BE2C (cell line): ENCODE measurements around the gene SYNE3. TPM values are rescaled to one million over a fixed set of nuclear protein-coding genes. Genes with fewer than 3 reads are reported as not detected.
A peak's percentile ranks its signal among the peaks of the same experiment; 100 is the strongest.

Source experiments
- DNase-seq: peaks from one replicate; pipeline ENCODE4 v3.0.0-alpha.2; 2020
- H3K27me3 ChIP-seq: fragments of 250-450 bp; sonication (Bioruptor Pico); 2 replicates; pipeline ENCODE4 v1.5.1; 2020; ENCODE audit warnings: mild to moderate bottlenecking
- H3K36me3 ChIP-seq: fragments of 250-450 bp; sonication (Bioruptor Pico); 2 replicates; pipeline ENCODE4 v1.5.1; 2020; ENCODE audit warnings: mild to moderate bottlenecking
- H3K4me1 ChIP-seq: fragments of 250-450 bp; sonication (Bioruptor Pico); 2 replicates; pipeline ENCODE4 v1.5.1; 2020
- H3K4me3 ChIP-seq: 2 replicates; pipeline ENCODE4 v1.5.1; 2011; ENCODE audit warnings: low read depth, low read length
- H3K9me3 ChIP-seq: fragments of 250-450 bp; sonication (Bioruptor Pico); 2 replicates; pipeline ENCODE4 v1.5.1; 2020
- CTCF ChIP-seq: IDR thresholded peaks from 2 replicates; pipeline ENCODE4 v1.5.1; 2012; ENCODE audit warnings: mild to moderate bottlenecking, low read depth, low read length
- polyA plus RNA-seq: library from polyadenylated mRNA; unstranded; fragments of >200 nt; gene quantifications from one replicate; pipeline ENCODE4 v1.2.1, GENCODE V29; 2012; ENCODE audit warnings: low read depth, missing spikeins; ENCODE audit not compliant: insufficient read length, insufficient read depth

Gene SYNE3, protein sequence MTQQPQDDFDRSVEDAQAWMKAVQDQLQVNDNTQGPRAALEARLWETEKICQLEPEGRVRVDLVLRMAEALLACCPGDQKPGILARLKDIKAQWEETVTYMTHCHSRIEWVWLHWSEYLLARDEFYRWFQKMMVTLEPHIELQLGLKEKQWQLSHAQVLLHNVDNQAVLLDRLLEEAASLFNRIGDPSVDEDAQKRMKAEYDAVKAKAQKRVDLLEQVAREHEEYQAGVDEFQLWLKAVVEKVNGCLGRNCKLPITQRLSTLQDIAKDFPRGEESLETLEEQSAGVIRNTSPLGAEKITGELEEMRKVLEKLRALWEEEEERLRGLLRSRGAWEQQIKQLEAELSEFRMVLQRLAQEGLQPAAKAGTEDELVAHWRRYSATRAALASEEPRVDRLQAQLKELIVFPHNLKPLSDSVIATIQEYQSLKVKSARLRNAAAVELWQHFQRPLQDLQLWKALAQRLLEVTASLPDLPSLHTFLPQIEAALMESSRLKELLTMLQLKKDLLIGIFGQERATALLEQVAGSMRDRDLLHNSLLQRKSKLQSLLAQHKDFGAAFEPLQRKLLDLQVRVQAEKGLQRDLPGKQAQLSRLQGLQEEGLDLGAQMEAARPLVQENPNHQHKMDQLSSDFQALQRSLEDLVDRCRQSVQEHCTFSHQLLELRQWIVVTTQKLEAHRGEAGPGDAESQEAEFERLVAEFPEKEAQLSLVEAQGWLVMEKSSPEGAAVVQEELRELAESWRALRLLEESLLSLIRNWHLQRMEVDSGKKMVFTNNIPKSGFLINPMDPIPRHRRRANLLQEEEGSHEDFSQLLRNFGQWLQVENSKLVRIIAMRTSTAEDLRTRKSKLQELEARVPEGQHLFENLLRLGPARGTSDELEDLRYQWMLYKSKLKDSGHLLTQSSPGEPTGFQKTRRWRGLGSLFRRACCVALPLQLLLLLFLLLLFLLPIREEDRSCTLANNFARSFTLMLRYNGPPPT
- 13.0 TPM for polyA plus RNA-seq

- no peaks in the 10 kb centered on the region for H3K27me3 ChIP-seq
- peaks cover 45% of the 10 kb centered on the region for H3K4me1 ChIP-seq
- TF ChIP-seq CTCF: no peak
- no peaks in the 10 kb centered on the region for H3K9me3 ChIP-seq
- H3K36me3 ChIP-seq: no peaks in the 10 kb centered on the region
- peak; percentile 47 for DNase-seq
- peak within 1 kb of the TSS; percentile 53 for H3K4me3 ChIP-seq
Observed at GRCh38 chr14:95516554-95517181, at the start of gene SYNE3. TSS of gene SYNE3 (minus strand) at chr14:95516650. CDS start at chr14:95475821, 40,829 bp downstream.

DNA sequence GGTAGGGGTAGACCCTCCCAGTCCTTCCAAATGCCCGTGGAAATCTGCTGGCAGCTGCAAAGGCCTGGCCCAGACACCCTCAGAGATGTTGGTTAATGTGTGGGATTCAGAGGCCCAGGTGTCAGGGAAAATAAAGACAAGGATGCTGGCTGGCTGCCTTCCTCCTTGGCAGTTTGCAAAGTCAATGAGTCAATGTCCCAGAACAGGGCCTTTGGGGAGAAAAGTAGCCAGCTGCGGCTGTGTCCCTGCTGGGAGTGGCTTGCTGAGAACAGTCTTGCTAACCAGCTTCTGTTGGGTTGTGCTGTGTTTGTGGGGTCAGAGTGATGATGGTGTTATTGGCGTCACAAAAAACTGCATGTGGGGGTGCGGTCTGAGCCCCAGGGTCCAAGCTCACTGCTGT, 47.6 kb upstream of the SYNE3 start:
- H3K36me3 ChIP-seq: no peaks in the 10 kb centered on the region
- no peak for TF ChIP-seq CTCF
- no peak for DNase-seq

GRCh38 chr14:95562892-95563685, 46.6 kb upstream of the SYNE3 start:
- no peak for DNase-seq
- no peaks in the 10 kb centered on the region; the same call in 1 of the 2 replicates for H3K27me3 ChIP-seq
- no peak for TF ChIP-seq CTCF
- no peaks in the 10 kb centered on the region for H3K36me3 ChIP-seq
- no peak overlapping the region for H3K4me3 ChIP-seq
- no peaks in the 10 kb centered on the region; the same call in 1 of the 2 replicates for H3K4me1 ChIP-seq
- H3K9me3 ChIP-seq: no peaks in the 10 kb centered on the region

More for the DNA sequence above, 47.6 kb upstream of the SYNE3 start:
- H3K27me3 ChIP-seq: no peaks in the 10 kb centered on the region; the same call in 1 of the 2 replicates
- no peaks in the 10 kb centered on the region; the same call in 1 of the 2 replicates for H3K4me1 ChIP-seq
- H3K9me3 ChIP-seq: no peaks in the 10 kb centered on the region
- no peak overlapping the region for H3K4me3 ChIP-seq

DNA sequence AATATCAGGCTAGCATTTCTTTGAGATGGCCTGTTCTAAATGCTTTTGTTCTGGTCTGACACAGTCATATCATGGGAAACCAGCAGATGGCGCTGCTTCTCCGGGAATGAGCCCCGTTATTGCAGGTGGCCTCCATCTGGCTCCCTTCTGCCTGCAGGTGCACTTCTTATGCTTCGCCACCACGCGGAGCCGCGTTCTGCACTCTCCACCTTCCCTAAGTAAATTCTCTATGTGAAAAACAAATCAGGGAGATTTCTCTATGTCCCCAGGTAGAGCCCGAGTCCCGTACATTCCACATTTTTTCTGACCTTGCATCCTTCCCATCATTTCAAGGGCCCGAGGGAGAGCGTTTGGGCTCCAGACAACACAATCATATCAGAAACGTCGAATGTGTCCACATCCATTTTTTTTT, 44.6 kb upstream of the SYNE3 start:
- H3K4me1 ChIP-seq: no peaks in the 10 kb centered on the region; the same call in 1 of the 2 replicates
- peak; percentile 90 for DNase-seq
- H3K4me3 ChIP-seq: no peak overlapping the region
- H3K27me3 ChIP-seq: no peaks in the 10 kb centered on the region
- peak; percentile 99 for TF ChIP-seq CTCF
- no peaks in the 10 kb centered on the region for H3K36me3 ChIP-seq
- H3K9me3 ChIP-seq: no peaks in the 10 kb centered on the region

- Histone ChIP-seq H3K9me3 (no peaks in the 10 kb centered on the region), H3K4me3 (no peak overlapping the region), H3K4me1 (no peaks in the 10 kb centered on the region; the same call in 1 of the 2 replicates), H3K36me3 (no peaks in the 10 kb centered on the region), H3K27me3 (no peaks in the 10 kb centered on the region)
- TF ChIP-seq CTCF: no peak
- DNase-seq: no peak
Observed at GRCh38 chr14:95559203-95559602, 42.8 kb upstream of the SYNE3 start.
